ENCODE data around the gene BPIFB1.

DNA sequence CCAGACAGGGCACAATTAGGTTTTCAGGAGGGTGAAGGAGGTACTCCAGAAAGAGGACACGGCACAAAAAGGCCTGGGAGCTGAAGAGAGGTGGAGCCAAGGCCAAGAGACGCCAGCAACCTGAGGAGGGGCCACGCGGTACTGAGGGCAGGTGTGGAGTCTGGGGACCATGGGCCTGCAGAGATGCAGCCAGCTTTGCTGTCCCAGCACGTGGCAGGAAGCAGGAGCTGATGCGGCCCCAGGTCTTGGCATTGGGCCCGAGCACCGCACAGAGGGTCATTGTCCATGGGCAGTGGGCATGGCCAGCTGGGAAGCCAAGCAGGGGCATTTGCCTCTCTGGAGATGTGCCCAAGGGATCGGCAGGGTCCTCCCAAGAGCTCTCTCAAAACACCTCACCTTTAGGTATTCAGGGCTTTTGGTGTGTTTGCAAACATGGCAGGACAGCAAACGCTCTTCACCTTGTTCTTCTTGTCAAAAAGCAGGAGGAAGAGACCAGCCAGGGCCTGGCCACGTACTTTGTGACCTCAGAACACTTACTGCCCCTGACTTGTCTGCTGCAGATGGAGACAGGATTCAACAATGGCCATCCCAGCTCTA lies 1.4 kb upstream of the BPIFB1 start:
- TF ChIP-seq, protein P1, sequence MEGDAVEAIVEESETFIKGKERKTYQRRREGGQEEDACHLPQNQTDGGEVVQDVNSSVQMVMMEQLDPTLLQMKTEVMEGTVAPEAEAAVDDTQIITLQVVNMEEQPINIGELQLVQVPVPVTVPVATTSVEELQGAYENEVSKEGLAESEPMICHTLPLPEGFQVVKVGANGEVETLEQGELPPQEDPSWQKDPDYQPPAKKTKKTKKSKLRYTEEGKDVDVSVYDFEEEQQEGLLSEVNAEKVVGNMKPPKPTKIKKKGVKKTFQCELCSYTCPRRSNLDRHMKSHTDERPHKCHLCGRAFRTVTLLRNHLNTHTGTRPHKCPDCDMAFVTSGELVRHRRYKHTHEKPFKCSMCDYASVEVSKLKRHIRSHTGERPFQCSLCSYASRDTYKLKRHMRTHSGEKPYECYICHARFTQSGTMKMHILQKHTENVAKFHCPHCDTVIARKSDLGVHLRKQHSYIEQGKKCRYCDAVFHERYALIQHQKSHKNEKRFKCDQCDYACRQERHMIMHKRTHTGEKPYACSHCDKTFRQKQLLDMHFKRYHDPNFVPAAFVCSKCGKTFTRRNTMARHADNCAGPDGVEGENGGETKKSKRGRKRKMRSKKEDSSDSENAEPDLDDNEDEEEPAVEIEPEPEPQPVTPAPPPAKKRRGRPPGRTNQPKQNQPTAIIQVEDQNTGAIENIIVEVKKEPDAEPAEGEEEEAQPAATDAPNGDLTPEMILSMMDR (IDR thresholded peaks at IDR 0.05): no peak
- TF ChIP-seq EZH2 (IDR thresholded peaks at IDR 0.05) (no peak), EZH2phosphoT487 (IDR thresholded peaks at IDR 0.05) (no peak)

All from neural progenitor cell (in vitro differentiated cells).